Measurements from ENCODE around the gene F10. TPM values are rescaled to one million over a fixed set of nuclear protein-coding genes. Genes with fewer than 3 reads are reported as not detected.

The F10 gene
- total and polyA plus RNA-seq, 2 donors (not counting 3 experiments of a cell fraction or from before 2014, with no cell fraction given): 0.25 TPM; not detected in 1

DNA sequence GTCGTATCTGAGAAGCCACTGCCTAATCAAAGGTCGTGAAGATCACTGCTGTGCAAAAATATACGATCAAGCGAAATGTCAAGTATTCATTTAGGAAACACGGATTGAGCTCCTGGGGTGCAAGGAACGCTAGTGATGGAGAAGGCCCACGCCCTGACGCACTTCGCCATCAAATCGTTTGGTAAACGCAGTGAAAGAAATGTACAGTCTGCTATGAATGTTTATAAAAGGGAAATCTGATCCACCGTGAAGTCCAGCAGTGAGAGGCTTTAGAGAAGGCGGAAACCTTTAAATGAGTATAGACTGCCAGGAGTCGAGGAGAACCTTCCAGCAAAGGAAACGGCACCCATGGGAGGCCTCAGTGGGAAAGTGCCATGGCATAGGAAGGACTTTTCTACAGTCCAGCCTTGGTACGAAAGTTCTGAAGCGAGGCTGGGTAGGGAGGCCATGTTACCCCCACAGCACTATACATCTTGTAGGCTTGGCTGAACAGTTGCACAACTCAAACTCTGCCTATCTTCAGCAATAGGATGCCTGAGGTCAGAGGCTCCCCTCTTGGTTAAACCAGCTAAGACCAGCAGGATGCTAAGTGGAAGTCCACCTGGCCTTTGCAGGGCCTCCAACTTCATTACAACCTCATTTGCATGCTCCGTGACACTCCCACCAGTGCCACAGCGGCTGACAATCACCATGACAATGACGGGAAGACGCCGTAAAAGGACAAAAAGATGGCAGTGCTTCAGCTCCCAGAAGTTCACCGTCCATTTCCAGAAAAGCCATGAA lies 65.5 kb downstream of the F10 start:
- DNase-seq (ENCODE audit: low read depth, low spot score): no peak
- Histone ChIP-seq H3K4me3 (replicated peaks in 1 of 3; ENCODE audit: insufficient read depth in 1 of 3, low read depth in 1 of 3, low read length in 3 of 3) (no peak overlapping the region), H2AFZ (ENCODE audit: low read depth, low read length) (no peak overlapping the region), H3K27me3 (ENCODE audit: control insufficient read depth in 2 of 2, insufficient read depth in 2 of 2, low read length in 2 of 2) (no peaks in the 10 kb centered on the region), H3K4me2 (ENCODE audit: insufficient read depth, low read length) (no peak overlapping the region), H3K9ac (replicated peaks; ENCODE audit: extremely low read depth, insufficient read depth, low read length) (no peak overlapping the region), H3K9me1 (replicated peaks; ENCODE audit: control insufficient read depth, extremely low read depth, insufficient read depth, low read length) (no peaks in the 10 kb centered on the region), H3K79me2 (ENCODE audit: control insufficient read depth, insufficient read depth, low read length) (peaks cover 19% of the 10 kb centered on the region), H4K20me1 (replicated peaks; ENCODE audit: control insufficient read depth, extremely low read depth, insufficient read depth, low read length) (no peaks in the 10 kb centered on the region), H3K36me3 (ENCODE audit: control insufficient read depth in 2 of 2, extremely low read depth in 1 of 2, insufficient read depth in 2 of 2, low read length in 2 of 2) (peaks cover 8 to 13% of the 10 kb centered on the region in 2 experiments), H3K27ac (ENCODE audit: insufficient read depth, low read depth, low read length) (peak overlapping the region; percentile 76), H3K4me1 (ENCODE audit: control insufficient read depth, extremely low read depth, insufficient read depth, low read length) (peaks cover 49% of the 10 kb centered on the region), H3K9me3 (replicated peaks; ENCODE audit: control insufficient read depth, insufficient read depth, low read length) (no peaks in the 10 kb centered on the region)
- TSS peak; percentile 87 for BruUV-seq (replicated peaks)
- intact Hi-C loops (cut with micrococcal nuclease) (loop anchor here (1.0 kb wide), 4 partner anchors 10 to 35 kb away; partner anchors contain the start of gene CUL4A), dilution Hi-C loops (cut with MboI; ENCODE audit: extremely low pct_ligation_motif_present, low sequenced_read_pairs) (no loop called here)
- POLR2A ChIA-PET: interaction anchor here (1.7 kb wide), 1 partner anchor 21 kb away, joined by 6 read pairs; the partner anchor contains the start of genes CUL4A and PCID2
- CTCF ChIA-PET: interaction anchor here (1.0 to 1.4 kb wide), 4 partner anchors 22 to 245 kb away, joined by 3 to 4 read pairs (median 4); partner anchors contain the start of gene CUL4A
- TF ChIP-seq POLR2AphosphoS5 (IDR thresholded peaks at IDR 0.05; ENCODE audit: insufficient read depth, low read depth, low read length) (no peak), GATA2 (IDR thresholded peaks at IDR 0.05; ENCODE audit: insufficient read depth, insufficient read length, low read depth, low read length) (no peak), FOS (IDR thresholded peaks at IDR 0.05; ENCODE audit: borderline replicate concordance, insufficient read depth, low read length) (no peak), JUN (IDR thresholded peaks at IDR 0.05; ENCODE audit: borderline replicate concordance, insufficient read depth, insufficient read length, low read depth) (no peak), MYC (IDR thresholded peaks at IDR 0.05; ENCODE audit: low read depth, low read length) (no peak)
- TF ChIP-seq, protein P1, sequence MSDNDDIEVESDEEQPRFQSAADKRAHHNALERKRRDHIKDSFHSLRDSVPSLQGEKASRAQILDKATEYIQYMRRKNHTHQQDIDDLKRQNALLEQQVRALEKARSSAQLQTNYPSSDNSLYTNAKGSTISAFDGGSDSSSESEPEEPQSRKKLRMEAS (IDR thresholded peaks at IDR 0.05; ENCODE audit: insufficient read depth, insufficient read length): no peak
- TF ChIP-seq, protein P2, sequence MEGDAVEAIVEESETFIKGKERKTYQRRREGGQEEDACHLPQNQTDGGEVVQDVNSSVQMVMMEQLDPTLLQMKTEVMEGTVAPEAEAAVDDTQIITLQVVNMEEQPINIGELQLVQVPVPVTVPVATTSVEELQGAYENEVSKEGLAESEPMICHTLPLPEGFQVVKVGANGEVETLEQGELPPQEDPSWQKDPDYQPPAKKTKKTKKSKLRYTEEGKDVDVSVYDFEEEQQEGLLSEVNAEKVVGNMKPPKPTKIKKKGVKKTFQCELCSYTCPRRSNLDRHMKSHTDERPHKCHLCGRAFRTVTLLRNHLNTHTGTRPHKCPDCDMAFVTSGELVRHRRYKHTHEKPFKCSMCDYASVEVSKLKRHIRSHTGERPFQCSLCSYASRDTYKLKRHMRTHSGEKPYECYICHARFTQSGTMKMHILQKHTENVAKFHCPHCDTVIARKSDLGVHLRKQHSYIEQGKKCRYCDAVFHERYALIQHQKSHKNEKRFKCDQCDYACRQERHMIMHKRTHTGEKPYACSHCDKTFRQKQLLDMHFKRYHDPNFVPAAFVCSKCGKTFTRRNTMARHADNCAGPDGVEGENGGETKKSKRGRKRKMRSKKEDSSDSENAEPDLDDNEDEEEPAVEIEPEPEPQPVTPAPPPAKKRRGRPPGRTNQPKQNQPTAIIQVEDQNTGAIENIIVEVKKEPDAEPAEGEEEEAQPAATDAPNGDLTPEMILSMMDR (IDR thresholded peaks at IDR 0.05; ENCODE audit: extremely low read depth in 1 of 2, insufficient read depth in 1 of 2, low read depth in 1 of 2, low read length in 2 of 2): no peak
- FAIRE-seq: no peak

Data from endothelial cell of umbilical vein (primary cell).